ENCODE measurements around the gene GBGT1. TPM values are rescaled to one million over a fixed set of nuclear protein-coding genes. Genes with fewer than 3 reads are reported as not detected.

Gene GBGT1
- total and polyA plus RNA-seq, 2 of the 4 experiments (the other 2 are of a cell fraction) = 1.8 to 3.2 TPM

DNA sequence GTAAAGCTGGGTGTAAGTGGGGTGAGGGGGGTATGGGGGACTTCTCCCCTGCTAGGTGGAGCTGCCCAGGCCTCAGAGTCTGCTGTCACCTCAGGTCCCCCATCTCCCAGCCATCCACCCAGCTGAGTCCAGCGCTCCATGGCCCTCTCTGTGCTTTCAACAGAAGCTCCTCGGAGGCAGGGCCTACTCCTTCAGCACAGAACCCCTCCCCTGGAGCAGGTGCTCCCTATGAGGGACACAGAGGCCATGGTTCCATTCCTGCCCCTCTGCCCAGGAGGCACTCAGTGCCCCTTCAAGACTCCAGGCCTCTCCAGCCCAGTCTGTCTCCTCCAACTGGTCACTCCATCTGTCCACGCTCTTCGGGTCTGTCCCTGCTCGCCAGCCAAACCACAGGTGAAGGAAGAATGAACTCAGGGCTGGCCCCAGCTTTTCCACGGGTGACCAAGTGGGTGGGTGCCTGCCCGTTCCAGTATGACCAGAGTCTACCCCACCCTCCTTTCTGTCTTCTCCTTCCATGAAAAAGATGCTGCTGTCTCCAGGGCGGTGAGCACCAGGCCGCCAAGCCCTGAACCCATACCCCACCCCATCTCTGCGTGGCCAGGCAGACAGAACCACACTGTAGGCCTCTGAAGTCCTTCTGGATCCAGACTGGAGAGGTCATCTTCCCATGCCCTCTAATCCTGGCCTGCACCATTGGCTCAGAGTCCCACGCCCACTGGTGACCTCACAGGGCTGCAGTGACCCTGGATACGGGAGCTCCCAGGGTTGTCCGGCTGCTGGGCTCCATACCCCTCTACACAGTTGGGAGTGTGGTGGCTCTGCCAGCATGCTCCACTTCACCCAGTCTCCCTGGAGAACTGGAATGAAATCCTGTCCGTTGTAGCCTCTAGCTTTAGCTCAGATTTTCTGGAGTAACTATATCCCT, 11.9 kb downstream of the GBGT1 start:
- intact Hi-C loops (cut with micrococcal nuclease) = no loop called here
- CTCF ChIA-PET = interaction anchor here (0.9 kb wide), 1 partner anchor 130 kb away, joined by 4 read pairs; no protein-coding TSS in a partner anchor
- no peak overlapping the region for H4K91ac ChIP-seq (ENCODE audit: insufficient read depth, low read depth, low read length)
- H2AK5ac ChIP-seq (ENCODE audit: low read depth, low read length) = no peak overlapping the region
- H3K27ac ChIP-seq (ENCODE audit: insufficient read depth, low read length) = no peak overlapping the region
- H3K79me1 ChIP-seq (ENCODE audit: low read depth in 1 of 2, low read length in 2 of 2) = peaks cover 3 to 19% of the 10 kb centered on the region in 2 experiments; a peak in 3 of 4 replicates
- H2AK9ac ChIP-seq (replicated peaks; ENCODE audit: low read depth, low read length, poor library complexity) = no peak overlapping the region
- no peak for TF ChIP-seq MAFK (IDR thresholded peaks at IDR 0.05; ENCODE audit: low read depth, low read length)
- TF ChIP-seq CTCF (conservative IDR thresholded peaks at IDR 0.05; ENCODE audit: low read depth, low read length) = no peak
- no peak for TF ChIP-seq RCOR1 (IDR thresholded peaks at IDR 0.05; ENCODE audit: insufficient replicate concordance, low read length)
- no peak for TF ChIP-seq ELK1 (IDR thresholded peaks at IDR 0.05; ENCODE audit: borderline replicate concordance, low read depth, low read length)
- TF ChIP-seq NFE2L2 (IDR thresholded peaks at IDR 0.05; ENCODE audit: low read depth, low read length) = no peak
- no peak for TF ChIP-seq FOS (IDR thresholded peaks at IDR 0.05; ENCODE audit: low read depth, low read length)
- TF ChIP-seq USF2 (IDR thresholded peaks at IDR 0.05; ENCODE audit: low read depth, low read length) = no peak
- TF ChIP-seq BHLHE40 (IDR thresholded peaks at IDR 0.05; ENCODE audit: low read depth, low read length) = no peak
- no peak for TF ChIP-seq RFX5 (IDR thresholded peaks at IDR 0.05; ENCODE audit: low read depth, low read length)
- no peak for TF ChIP-seq MXI1 (IDR thresholded peaks at IDR 0.05; ENCODE audit: borderline replicate concordance, low read depth, low read length)
- TF ChIP-seq MAZ (IDR thresholded peaks at IDR 0.05; ENCODE audit: borderline replicate concordance, low read depth, low read length) = no peak
- TF ChIP-seq CEBPB (IDR thresholded peaks at IDR 0.05; ENCODE audit: low read depth, low read length) = no peak
- H2BK20ac ChIP-seq (ENCODE audit: low read depth, low read length) = no peak overlapping the region
- in situ Hi-C loops (cut with MboI; ENCODE audit: low sequenced_read_pairs) = loop anchor here (5.0 kb wide), 1 partner anchor 105 kb away; no protein-coding TSS in a partner anchor
- WGBS, 2 experiments (ENCODE audit: extremely low coverage in 2 of 2, insufficient read length in 1 of 2) = 68% methylated on average over 3 of the region's 14 CpGs; no CpG with 5 or more reads in 1 of the 2 experiments
- peaks cover 6% of the 10 kb centered on the region; the same call in 1 of the 2 replicates for H3K4me1 ChIP-seq (ENCODE audit: control insufficient read depth, insufficient read depth, low read length)
- POLR2A ChIA-PET (ENCODE audit: unreplicated experiment) = no interaction called here
- no peak overlapping the region for H3K18ac ChIP-seq (ENCODE audit: low read depth, low read length)
- H3K9me1 ChIP-seq (ENCODE audit: insufficient read depth, low read length) = no peaks in the 10 kb centered on the region
- no peak overlapping the region for H3K56ac ChIP-seq (ENCODE audit: extremely low read depth, insufficient read depth, low read length)
- no peaks in the 10 kb centered on the region for H3K27me3 ChIP-seq (ENCODE audit: control insufficient read depth, insufficient read depth, low read length)
- dilution Hi-C loops (cut with HindIII; ENCODE audit: low sequenced_read_pairs, unreplicated experiment) = no loop called here
- 0 out of 2 replicates have a peak, but pooled peaks cover 1% of the 10 kb centered on the region for H3K36me3 ChIP-seq (ENCODE audit: control insufficient read depth, insufficient read depth, low read length)
- ATAC-seq (ENCODE audit: low read depth) (no peak), DNase-seq (no peak)
- no peak overlapping the region for H3K4me2 ChIP-seq (ENCODE audit: low read depth, low read length)
- H2BK120ac ChIP-seq (ENCODE audit: low read depth, low read length) = no peak overlapping the region
- H3K9ac ChIP-seq (ENCODE audit: low read depth, low read length) = no peak overlapping the region
- no peak overlapping the region for H3K14ac ChIP-seq (replicated peaks; ENCODE audit: low read depth, low read length)
- no peak overlapping the region for H2BK5ac ChIP-seq (ENCODE audit: low read depth, low read length, poor library complexity, severe bottlenecking)
- no peak overlapping the region for H4K5ac ChIP-seq (ENCODE audit: low read depth, low read length)
- H3K4ac ChIP-seq (ENCODE audit: low read depth, low read length) = no peak overlapping the region
- H4K20me1 ChIP-seq (ENCODE audit: insufficient read depth, low read length) = peaks cover 12% of the 10 kb centered on the region
- no peak overlapping the region for H4K8ac ChIP-seq (ENCODE audit: low read depth in 2 of 2, low read length in 2 of 2)
- no peak overlapping the region for H3K23ac ChIP-seq (ENCODE audit: low read depth, low read length)
- no peak overlapping the region for H3K4me3 ChIP-seq (ENCODE audit: insufficient read depth, low read depth, low read length)
- H3K9me3 ChIP-seq (ENCODE audit: control insufficient read depth, insufficient read depth, low read length) = no peaks in the 10 kb centered on the region
- no TSS peak for BruUV-seq (replicated peaks)
- peak overlapping the region; percentile 66 for H2AFZ ChIP-seq (replicated peaks; ENCODE audit: low read length, poor library complexity)
- H2BK15ac ChIP-seq (ENCODE audit: low read depth, low read length) = no peak overlapping the region
